ENCODE results near the gene LIN52.
"Not testable (repeated sequence)": the region's sequence is repeated elsewhere in the genome, so short reads cannot be mapped to it uniquely, and the experiment has no call there.

The LIN52 gene

GRCh38 chr14:74111395-74112216 lies 26.9 kb downstream of the LIN52 start:
- FAIRE-seq = peak; percentile 99

- FAIRE-seq = not testable (repeated sequence)
Observed at GRCh38 chr14:74125487-74125886, 40.7 kb downstream of the LIN52 start.

- no peak for FAIRE-seq
Observed at GRCh38 chr14:74126315-74127013, 41.7 kb downstream of the LIN52 start.

- no peak for FAIRE-seq
Observed at GRCh38 chr14:74127634-74128033, 42.9 kb downstream of the LIN52 start.

- no peak for FAIRE-seq
Observed at GRCh38 chr14:74133833-74134481, 49.2 kb downstream of the LIN52 start.

DNA sequence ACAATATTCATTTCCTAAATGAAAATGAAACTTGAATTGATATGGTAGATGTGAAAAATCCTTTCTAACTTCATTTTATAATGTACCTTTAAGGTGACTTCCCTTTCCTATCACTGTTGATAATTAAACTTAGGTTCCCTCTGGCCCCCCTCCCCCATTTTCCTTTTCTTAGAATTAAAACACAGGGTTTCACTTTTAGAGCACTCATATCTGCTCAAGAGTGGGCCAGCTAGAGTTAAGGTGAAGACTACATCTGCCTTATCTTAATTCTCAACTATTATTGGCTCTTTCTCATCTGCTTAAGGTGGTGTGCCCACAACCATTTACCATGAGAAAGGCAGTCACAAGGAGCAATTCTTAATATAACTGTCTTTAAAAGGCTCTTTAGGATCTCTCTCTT lies 49.7 kb downstream of the LIN52 start:
- no peak for FAIRE-seq

- FAIRE-seq = no peak
Observed at GRCh38 chr14:74135426-74135825, 50.7 kb downstream of the LIN52 start.

GRCh38 chr14:74140374-74140850 lies 55.7 kb downstream of the LIN52 start:
- FAIRE-seq = no peak

DNA sequence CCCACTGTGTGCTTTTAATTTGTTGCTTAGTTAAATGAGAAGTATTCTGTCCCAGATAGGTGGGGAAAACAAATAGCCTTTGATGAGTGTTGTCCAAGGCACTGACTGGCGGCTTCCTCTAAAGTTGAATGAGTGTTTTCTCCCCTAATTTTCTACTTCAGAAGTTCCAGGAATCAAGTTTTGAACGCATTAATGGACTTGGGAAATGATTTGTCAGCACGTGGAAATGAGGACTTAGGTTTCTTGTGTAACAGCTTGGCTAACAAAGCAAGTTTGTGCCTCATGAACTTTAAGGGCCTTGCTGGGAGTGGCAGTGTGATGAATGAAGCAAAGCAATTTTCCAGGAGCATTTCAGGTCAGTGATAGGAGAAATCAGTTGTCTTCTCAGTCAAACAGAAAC lies 56.9 kb downstream of the LIN52 start:
- no peak for FAIRE-seq

- no peak for FAIRE-seq
Observed at GRCh38 chr14:74142523-74142922, 57.8 kb downstream of the LIN52 start.

DNA sequence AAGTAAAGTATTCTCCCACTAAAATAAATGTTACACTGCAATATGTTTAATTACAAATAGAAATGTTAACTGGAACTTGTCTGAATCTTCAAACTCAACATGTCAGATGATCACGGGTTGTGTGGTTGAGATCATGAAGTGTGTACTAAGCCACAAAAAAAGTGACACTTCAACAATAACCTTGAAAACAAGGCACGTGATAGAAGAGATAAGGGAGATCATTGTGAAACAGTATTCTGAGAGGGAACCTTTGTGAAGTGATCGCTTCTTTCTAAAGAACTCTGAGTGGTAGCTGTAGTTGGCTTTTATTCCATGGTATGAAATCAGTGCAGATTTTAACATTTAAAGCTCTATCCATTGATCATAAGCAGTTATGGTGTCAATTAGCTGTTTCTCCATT lies 60.0 kb downstream of the LIN52 start:
- FAIRE-seq = no peak

DNA sequence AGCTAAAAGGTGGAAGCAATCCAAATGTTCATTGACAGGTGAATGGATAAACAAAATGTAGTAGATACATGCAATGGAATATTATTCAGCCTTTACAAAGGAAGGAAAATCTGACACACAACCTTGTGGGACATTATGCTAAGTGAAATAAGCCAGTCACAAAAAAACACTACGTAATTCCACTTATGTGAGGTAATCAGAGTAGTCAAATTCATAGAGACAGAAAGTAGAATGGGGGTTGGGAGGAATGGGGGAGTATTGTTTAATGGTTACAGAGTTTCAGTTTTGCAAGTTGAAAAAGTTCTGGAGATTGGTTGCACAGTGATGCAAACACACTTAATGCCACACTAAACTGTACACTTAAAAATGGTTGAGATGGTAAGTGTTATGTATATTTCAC lies 62.8 kb downstream of the LIN52 start:
- FAIRE-seq = no peak

DNA sequence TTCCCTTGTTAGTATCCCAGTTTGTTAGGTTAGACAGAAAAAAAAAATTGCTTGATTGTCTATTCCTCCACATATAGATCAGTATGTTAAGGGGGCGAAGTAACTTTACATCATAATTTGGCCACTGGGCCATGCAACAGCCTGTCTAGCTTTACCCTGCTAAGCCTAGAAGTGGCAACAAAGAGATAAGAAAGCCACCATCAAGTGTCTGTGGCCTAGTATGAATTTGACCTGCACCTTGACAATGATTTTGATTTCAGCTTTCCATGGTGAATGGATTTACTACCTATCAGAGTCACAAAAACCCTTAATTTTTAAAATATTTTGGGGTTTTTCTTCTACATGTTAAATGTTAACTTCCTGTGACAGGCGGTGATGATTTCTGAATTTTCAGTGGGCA lies 63.9 kb downstream of the LIN52 start:
- no peak for FAIRE-seq

DNA sequence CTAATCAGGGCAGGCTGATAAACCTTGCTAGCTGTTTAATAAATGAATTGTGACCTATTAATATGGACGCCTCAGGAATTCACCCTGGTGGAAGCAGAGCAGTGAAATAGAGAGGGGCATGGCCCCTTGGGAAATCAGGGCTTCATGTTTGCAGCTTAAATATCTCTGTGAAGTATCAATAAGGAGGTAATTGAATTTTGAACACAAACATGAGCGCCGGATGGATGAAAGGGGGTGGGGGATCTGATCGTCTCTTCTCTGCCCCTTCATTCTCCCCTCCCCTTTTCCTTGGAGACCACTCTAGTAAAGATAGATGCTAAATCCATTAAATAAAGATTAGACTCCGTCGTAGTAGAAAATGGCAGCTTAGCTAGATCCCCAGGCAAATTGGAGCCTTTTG lies 70.5 kb downstream of the LIN52 start:
- no peak for FAIRE-seq

DNA sequence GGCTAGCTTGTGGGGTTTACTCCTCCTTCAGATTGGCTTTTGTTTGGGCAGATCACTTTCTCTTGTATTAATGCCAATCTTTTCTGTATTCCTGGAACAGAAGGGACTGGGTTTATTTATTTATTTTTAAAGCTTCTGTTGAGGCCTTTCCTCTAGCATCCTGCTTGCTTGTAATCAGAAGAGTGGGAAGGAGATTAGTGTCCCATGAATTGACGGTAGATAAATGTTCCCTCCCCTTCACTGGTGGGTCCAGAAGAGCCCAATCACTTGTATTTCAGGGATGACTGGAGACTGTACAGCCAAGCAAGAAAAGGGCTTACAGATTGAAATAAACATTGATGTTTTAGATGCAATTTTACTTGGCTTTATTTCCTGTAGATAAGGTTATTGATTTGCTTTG lies 71.0 kb downstream of the LIN52 start:
- no peak for FAIRE-seq

- no peak for FAIRE-seq
Observed at GRCh38 chr14:74160763-74161162, 76.0 kb downstream of the LIN52 start.

DNA sequence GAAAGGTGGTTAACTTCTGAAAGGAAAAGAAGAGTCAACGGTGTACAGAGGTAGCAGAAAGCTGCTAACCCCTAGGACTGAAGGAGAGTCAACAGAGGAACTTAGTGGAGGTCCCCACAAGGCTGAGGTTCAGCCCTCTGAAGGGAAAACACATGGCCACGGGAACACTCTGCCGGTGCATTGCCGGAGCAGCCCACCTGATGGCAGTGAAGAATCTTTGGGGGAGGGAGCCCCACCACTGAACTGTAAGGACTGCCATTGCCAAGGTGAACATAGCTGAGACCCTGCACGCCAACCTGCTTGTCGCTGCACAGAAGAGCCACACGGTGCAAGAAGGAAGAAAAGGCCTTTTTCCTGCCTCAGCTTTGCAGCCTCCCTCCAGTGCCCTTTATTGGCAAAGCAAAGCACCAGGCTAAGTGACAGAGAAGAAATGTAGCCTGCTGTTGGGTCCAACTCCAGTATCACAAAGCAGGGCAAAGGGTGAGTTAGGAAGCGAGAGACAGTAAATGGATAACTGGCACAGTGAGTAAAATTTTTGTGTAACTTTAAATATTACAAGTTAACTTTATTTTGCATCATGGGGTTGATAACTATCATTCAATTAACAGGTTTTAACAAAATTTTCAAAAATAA lies 76.9 kb downstream of the LIN52 start:
- FAIRE-seq = no peak

DNA sequence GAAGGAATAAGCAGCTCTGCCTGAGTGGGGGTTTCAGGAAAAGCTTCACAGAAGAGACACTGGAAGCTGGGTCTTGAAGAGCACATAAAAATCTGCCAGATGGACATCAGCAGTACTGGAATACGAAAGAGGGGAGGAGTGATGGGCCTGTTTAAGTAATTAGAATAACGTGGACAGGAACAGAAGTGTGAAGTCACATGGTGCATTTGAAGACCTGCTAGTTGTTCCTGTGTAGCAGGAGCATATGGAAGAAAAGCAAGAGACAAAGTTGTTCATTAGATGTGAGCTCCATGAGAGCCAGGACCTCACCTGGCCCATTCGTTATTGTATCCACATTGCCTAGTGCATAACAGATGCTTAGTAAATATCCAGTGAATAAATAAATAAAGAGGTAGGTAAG lies 85.2 kb downstream of the LIN52 start:
- no peak for FAIRE-seq

- no peak for FAIRE-seq
Observed at GRCh38 chr14:74176400-74176793, 91.6 kb downstream of the LIN52 start.

GRCh38 chr14:74179856-74180255 lies 95.1 kb downstream of the LIN52 start:
- FAIRE-seq = no peak

GRCh38 chr14:74190927-74191575 lies 106.3 kb downstream of the LIN52 start:
- FAIRE-seq = no peak

GRCh38 chr14:74194506-74195274 lies 109.9 kb downstream of the LIN52 start:
- FAIRE-seq = no peak
